ENCODE data around the gene DOCK10. TPM values are rescaled to one million over a fixed set of nuclear protein-coding genes. Genes with fewer than 3 reads are reported as not detected.

The DOCK10 gene
- total RNA-seq, 1 experiment from 2014 or later: 2.9 TPM

GRCh38 chr2:224722250-224722649, 320.0 kb downstream of the DOCK10 start (continued):
- TF ChIP-seq SOX15 (CRISPR knock-in tag; IDR thresholded peaks at IDR 0.05): no peak
- no peak for TF ChIP-seq SMAD3 (CRISPR knock-in tag; IDR thresholded peaks at IDR 0.05; ENCODE audit: borderline replicate concordance)
- no peak for TF ChIP-seq ZNF317 (CRISPR knock-in tag; IDR thresholded peaks at IDR 0.05; ENCODE audit: borderline replicate concordance, low read depth)
- TF ChIP-seq, protein P1, sequence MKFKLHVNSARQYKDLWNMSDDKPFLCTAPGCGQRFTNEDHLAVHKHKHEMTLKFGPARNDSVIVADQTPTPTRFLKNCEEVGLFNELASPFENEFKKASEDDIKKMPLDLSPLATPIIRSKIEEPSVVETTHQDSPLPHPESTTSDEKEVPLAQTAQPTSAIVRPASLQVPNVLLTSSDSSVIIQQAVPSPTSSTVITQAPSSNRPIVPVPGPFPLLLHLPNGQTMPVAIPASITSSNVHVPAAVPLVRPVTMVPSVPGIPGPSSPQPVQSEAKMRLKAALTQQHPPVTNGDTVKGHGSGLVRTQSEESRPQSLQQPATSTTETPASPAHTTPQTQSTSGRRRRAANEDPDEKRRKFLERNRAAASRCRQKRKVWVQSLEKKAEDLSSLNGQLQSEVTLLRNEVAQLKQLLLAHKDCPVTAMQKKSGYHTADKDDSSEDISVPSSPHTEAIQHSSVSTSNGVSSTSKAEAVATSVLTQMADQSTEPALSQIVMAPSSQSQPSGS (CRISPR knock-in tag; IDR thresholded peaks at IDR 0.05; ENCODE audit: borderline replicate concordance, low read depth): no peak
- no peak for TF ChIP-seq TCF7 (CRISPR knock-in tag; IDR thresholded peaks at IDR 0.05; ENCODE audit: low read depth)
- TF ChIP-seq ZBTB21 (CRISPR knock-in tag; IDR thresholded peaks at IDR 0.05; ENCODE audit: borderline replicate concordance): no peak
- TF ChIP-seq ZNF416 (CRISPR knock-in tag; IDR thresholded peaks at IDR 0.05): no peak
- no peak for TF ChIP-seq GTF2I (CRISPR knock-in tag; conservative IDR thresholded peaks at IDR 0.05)
- TF ChIP-seq, protein P2, sequence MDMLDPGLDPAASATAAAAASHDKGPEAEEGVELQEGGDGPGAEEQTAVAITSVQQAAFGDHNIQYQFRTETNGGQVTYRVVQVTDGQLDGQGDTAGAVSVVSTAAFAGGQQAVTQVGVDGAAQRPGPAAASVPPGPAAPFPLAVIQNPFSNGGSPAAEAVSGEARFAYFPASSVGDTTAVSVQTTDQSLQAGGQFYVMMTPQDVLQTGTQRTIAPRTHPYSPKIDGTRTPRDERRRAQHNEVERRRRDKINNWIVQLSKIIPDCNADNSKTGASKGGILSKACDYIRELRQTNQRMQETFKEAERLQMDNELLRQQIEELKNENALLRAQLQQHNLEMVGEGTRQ (CRISPR knock-in tag; IDR thresholded peaks at IDR 0.05): no peak

DNA sequence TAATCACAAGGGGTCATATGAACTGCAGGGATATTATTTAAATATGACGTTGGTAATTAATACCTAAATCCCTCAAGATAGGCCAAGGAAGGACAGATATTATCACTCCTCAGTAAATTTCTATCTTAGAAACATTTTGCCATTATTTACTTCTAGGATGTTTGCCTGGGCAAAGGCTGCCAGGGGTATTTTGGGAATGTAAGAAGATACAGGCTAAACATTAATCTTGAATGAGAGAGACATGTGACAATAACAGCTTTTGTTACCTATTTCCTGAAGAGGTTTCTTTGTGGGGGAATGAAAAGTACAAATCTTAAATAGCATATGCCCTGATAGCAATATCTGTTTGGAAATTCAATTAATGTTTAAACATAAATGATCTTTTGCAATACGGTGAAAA, 325.3 kb downstream of the DOCK10 start:
- H3K27me3 Mint-ChIP-seq (ENCODE audit: low read depth): no peaks in the 10 kb centered on the region
- ATAC-seq: no peak
- TF ChIP-seq GRHL2 (CRISPR knock-in tag; IDR thresholded peaks at IDR 0.05; ENCODE audit: insufficient replicate concordance, severe bottlenecking) (no peak), ETV6 (CRISPR knock-in tag; IDR thresholded peaks at IDR 0.05) (no peak), ZNF425 (CRISPR knock-in tag; conservative IDR thresholded peaks at IDR 0.05) (no peak), HMGXB4 (CRISPR knock-in tag; IDR thresholded peaks at IDR 0.05) (no peak), SOX15 (CRISPR knock-in tag; IDR thresholded peaks at IDR 0.05) (no peak), GTF2I (CRISPR knock-in tag; conservative IDR thresholded peaks at IDR 0.05) (no peak), ZNF532 (CRISPR knock-in tag; IDR thresholded peaks at IDR 0.05; ENCODE audit: borderline replicate concordance) (no peak), NR3C1 (CRISPR knock-in tag; conservative IDR thresholded peaks at IDR 0.05; ENCODE audit: low read depth) (no peak), TEAD1 (CRISPR knock-in tag; IDR thresholded peaks at IDR 0.05) (no peak), PRRX2 (CRISPR knock-in tag; IDR thresholded peaks at IDR 0.05) (no peak), SP1 (CRISPR knock-in tag; conservative IDR thresholded peaks at IDR 0.05) (no peak), ZNF317 (CRISPR knock-in tag; IDR thresholded peaks at IDR 0.05; ENCODE audit: borderline replicate concordance, low read depth) (no peak), ZNF232 (CRISPR knock-in tag; IDR thresholded peaks at IDR 0.05) (no peak), NR2C2 (CRISPR knock-in tag; IDR thresholded peaks at IDR 0.05) (no peak), FOXJ3 (CRISPR knock-in tag; IDR thresholded peaks at IDR 0.05; ENCODE audit: borderline replicate concordance) (no peak)
- TF ChIP-seq, protein P3, sequence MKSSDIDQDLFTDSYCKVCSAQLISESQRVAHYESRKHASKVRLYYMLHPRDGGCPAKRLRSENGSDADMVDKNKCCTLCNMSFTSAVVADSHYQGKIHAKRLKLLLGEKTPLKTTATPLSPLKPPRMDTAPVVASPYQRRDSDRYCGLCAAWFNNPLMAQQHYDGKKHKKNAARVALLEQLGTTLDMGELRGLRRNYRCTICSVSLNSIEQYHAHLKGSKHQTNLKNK (CRISPR knock-in tag; IDR thresholded peaks at IDR 0.05): no peak
- TF ChIP-seq, protein P4, sequence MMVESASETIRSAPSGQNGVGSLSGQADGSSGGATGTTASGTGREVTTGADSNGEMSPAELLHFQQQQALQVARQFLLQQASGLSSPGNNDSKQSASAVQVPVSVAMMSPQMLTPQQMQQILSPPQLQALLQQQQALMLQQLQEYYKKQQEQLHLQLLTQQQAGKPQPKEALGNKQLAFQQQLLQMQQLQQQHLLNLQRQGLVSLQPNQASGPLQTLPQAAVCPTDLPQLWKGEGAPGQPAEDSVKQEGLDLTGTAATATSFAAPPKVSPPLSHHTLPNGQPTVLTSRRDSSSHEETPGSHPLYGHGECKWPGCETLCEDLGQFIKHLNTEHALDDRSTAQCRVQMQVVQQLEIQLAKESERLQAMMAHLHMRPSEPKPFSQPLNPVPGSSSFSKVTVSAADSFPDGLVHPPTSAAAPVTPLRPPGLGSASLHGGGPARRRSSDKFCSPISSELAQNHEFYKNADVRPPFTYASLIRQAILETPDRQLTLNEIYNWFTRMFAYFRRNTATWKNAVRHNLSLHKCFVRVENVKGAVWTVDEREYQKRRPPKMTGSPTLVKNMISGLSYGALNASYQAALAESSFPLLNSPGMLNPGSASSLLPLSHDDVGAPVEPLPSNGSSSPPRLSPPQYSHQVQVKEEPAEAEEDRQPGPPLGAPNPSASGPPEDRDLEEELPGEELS (CRISPR knock-in tag; IDR thresholded peaks at IDR 0.05): no peak

More for the DNA sequence above, 325.3 kb downstream of the DOCK10 start:
- ChIA-PET CTCF (no interaction called here), POLR2A (no interaction called here)
- no peak for DNase-seq (ENCODE audit: low spot score)
- no peaks in the 10 kb centered on the region for H3K4me1 Mint-ChIP-seq
- no peaks in the 10 kb centered on the region for H3K36me3 Mint-ChIP-seq
- peaks cover 29% of the 10 kb centered on the region for H3K9me3 Mint-ChIP-seq
- H3K27ac Mint-ChIP-seq: no peak overlapping the region
- no peak overlapping the region for H3K4me3 Mint-ChIP-seq
